Left forelimb (tissue), 1 donor: ENCODE measurements around the gene HNRNPR.

Experiments used
- DNase-seq: peaks from one replicate; pipeline ENCODE4 v3.0.0-alpha.2; 2018; ENCODE audit warnings: low spot score

The HNRNPR gene

GRCh38 chr1:23369335-23370013 lies 25.4 kb upstream of the HNRNPR start, which contains the start of gene ZNF436:
Gene ZNF436 (minus strand): TSS chr1:23369836. CDS start chr1:23368005, 1,831 bp downstream.
- peak; percentile 92 for DNase-seq

- DNase-seq: peak; percentile 93
These were observed 24.7 kb upstream of the HNRNPR start for GRCh38 chr1:23368562-23369334.

- DNase-seq: peak; percentile 98
These were observed 23.9 kb upstream of the HNRNPR start for GRCh38 chr1:23367791-23368561.

- DNase-seq: no peak
These were observed 23.3 kb upstream of the HNRNPR start for GRCh38 chr1:23367451-23367790.

DNA sequence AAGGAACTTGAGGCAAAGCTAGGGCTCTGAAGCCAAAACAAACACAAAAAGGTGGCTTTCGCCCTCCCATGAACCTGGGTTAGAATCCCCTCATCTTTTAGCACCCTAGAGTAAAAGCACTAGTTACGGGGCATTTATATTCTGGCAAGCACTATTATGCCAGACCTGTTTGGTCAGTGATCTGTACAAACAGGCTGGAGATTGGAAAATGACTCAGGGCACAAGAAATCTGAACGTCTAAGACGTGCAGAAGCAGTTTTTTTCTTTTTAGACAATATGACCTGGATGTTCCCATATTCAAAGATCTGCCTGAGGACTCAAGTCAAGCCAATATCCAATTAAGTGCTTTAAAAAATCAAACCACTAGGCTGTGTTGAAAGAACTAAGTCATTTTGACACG lies 22.5 kb upstream of the HNRNPR start:
- no peak for DNase-seq

DNA sequence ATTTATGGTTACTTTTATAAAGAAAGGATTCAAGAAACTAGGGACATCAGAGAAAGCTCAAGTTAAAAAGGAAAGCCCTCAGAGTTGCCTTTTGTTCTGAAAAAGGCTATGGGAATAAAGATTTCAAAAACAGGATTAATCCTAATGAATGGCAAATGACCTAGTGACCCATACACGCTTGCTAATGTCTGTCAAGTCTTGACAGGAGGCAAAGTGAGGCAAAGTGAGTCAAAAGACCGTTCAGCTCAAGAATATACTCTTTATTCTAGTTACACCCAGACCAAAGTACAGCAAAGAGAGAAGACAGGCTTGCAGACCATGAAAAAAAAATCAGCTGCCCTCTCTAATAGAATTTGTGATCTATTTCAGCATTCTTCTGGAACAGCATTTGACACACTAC lies 22.1 kb upstream of the HNRNPR start:
- no peak for DNase-seq

DNA sequence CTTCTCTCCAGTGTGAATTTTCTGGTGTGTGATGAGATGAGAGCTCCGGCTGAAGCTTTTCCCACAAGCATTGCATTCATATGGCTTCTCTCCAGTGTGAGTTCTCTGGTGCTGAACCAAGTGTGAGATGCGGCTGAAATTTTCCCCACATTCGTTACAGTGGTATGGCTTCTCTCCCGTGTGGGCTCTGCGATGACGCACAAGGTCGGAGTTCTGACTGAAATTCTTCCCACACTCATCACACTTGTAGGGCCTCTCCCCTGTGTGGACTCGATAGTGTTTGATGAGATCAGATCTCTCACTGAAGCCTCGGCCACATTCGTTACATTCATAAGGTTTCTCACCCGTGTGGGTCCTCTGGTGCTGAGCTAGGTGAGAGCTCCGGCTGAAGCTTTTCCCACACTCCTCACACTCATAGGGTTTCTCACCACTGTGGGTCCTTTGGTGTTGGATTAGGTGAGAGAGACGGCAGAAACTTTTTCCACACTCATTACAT lies 18.2 kb upstream of the HNRNPR start:
- DNase-seq: no peak

GRCh38 chr1:23358310-23358875 lies 14.3 kb upstream of the HNRNPR start:
- no peak for DNase-seq

GRCh38 chr1:23357138-23357908 lies 13.2 kb upstream of the HNRNPR start:
- no peak for DNase-seq

DNA sequence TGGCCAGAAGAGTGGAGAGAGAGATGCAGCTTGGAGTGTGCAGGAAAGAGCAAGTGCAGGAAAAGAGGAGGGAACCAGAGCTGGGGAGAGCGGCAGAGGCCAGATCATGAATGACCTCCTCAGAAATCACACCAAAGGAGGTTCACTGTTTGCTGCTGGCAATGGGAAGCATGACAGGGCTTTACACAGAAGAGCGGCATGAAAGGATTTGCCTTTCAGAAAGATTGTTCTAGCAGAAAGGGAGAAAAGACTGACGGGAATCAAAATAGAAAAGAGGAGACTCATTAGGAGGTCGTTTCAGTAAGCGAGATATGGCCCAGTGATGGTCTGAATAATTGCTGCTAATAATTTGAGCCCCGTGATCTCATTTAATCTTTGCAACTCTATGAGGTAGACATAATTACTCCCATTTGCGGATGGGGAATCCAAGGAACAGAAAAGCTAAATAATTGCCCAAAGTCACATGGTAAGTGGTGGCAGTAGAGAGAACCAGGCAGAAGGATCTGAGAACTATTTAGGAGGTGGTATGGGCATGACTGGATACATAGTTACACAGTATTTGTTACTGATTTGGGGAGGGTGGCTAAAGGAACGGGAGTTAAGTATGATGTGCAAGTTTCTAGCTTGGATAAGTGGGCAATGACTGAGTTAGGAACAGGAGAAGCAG lies 12.5 kb upstream of the HNRNPR start:
- DNase-seq: no peak

- DNase-seq: no peak
These were observed 10.2 kb upstream of the HNRNPR start for GRCh38 chr1:23354245-23354644.

DNA sequence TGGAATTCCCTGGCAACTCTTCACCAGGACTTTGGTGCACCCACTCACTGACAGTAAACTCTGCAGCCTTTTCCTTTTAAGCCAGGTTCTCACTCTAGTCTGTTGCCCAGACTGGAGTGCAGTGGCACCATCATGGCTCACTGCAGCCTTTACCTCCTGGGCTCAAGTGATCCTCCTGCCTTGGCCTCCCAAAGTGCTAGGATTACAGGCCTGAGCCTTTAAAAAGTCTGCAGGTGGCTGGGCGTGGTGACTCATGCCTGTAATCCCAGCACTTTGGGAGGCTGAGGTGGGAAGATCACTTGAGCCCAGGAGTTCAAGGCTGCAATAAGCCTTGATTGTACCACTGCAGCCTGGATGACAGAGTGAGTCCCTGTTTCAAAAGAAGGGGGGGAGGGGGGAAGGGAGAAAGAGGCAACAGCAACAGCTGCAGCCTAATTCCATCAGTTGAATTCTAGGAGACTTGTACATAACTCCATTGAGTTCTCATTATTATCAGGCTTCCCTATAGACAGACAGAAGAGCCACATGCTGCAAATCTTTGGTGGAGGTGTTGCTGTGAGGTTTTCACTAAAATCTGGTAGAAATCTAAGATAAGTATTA lies 8.1 kb upstream of the HNRNPR start:
- no peak for DNase-seq

DNA sequence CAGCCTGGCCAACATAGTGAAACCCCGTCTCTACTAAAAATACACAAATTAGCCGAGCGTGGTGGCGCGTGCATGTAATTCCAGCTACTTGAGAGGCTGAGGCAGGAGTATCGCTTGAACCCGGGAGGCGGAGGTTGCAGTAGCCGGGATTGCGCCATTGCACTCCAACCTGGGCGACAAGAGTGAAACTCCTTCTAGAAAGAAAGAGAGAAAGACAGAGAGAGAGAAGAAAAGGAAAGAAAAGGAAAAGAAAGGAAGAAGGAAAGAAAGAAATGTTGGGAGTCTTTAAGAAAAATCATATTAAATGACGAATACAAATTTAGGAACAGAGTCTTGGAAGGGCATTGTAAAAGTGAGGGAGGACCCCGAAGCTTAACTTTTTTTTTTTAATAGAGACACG lies 1.8 kb upstream of the HNRNPR start:
- no peak for DNase-seq

DNA sequence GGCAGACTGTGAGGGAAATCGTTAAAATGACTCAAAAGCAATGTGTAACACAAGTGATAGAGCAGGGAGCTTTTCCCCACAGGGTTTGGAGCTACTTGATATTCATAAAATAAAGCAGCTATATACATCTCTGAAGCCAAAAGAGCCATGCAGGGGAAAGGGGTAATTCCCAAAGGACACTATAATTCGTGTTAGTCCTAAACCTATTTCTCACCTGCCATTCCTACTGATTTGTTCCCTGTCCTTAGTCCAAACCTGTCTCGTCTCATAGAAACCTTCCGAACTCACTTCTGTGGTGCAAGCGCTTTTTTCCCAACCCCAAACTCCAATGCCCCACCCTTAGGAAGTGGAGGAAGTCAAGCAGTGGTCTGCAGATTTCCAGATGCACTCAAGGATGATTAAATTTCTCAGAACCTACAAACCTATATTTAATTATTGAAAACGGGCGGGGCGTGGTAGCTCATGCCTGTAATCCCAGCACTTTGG lies 946 bp upstream of the HNRNPR start:
- DNase-seq: no peak

DNA sequence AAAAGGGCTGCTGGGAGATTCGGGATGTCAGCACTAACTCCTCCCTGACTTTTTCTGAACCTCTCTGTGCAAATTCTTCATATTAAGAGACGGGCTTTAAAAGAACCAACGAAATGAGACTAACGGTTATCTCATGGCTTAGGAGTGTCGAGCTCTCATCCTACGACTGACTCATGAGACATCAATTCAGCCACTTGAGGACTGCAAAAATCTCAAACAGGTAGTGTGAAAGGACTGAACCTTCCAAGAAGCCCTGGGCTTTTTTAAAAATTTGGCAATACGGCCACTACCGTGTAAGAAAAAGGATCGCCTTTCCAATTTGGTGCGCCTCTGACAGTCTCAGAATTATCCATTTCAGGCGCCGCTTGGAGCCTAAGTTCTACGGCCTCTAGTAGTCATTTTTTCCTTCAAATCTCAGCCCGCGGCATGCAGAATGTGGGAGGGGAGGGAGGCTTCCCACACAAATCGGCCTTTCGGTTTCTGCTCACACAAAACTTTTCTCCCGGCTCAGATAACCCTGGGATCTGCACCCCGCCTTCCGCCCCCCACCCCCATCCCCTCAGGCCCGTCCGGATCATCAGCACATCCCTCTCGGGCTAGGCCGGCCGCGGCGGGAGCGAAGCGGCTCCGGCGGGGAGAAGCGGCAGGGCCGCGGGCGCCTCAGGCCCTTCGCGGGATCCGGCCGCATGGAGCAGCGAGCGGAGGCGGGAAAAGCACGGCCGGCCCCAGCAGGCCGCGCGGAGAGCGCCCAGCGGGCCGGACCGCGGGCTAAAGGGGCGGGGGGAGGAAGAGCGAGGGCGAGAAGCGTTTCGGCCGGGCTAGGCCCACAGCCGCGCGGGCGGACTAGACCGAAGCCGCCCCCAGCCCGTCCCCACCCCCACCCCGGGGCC lies 618 bp downstream of the HNRNPR start:
- DNase-seq: no peak

DNA sequence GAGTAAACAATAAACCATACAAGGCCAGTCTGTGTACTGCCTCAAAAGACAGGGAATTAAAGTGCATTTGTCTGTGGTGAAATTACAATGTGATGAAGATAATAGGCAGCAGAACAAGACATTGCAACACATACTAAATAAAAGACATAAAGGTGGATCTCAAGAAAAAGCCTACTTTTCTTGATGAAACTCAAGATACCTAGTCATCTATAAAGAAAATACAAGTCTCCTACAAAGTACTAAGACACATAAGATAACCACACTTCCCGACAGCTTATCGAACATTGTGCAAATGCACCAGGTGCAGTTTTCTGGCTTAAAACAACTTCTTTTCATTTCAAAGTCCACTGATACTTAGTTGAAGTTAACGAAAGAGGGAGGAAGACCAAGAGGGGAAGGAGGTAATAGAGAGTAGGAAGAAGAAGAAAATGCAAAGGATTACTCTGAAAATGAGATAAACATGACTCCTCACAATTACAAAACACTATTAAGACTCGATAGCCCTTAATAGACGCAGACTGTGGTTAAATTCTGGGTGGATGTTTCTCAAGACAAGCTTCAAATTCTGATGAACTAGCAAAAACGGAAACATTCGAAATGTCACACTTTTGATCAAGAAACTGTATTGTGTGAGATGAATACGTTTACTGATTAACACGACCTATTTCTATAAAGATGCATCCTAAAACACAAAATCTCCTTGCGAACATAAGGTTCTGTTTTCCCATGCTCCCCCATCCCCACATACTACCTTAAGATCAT lies 2.0 kb downstream of the HNRNPR start:
- no peak for DNase-seq

DNA sequence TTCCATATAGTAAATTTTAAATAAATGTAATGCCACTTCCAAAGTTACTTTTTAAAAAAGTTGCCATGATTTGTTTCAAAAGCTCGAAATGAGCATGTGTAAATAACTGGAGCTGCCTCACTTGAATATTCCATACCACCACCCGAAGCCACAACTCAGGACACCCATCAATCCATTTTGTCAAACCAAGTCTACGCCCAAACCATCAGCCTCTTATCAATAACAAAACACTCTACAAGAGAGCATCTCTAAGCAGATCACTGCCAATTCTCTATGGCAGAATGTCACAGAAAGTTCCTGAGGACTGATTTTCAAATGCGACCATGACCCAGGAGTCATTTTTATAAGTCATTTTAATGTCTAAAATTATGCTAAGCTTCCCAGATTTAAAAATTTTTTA lies 4.5 kb downstream of the HNRNPR start:
- DNase-seq: no peak

- DNase-seq: no peak
These were observed 6.2 kb downstream of the HNRNPR start for GRCh38 chr1:23337869-23338268.

GRCh38 chr1:23331713-23332112 lies 12.4 kb downstream of the HNRNPR start:
- DNase-seq: no peak
